ENCODE data around the gene RAP1GDS1. TPM values are rescaled to one million over a fixed set of nuclear protein-coding genes. Genes with fewer than 3 reads are reported as not detected.
"Not testable (repeated sequence)": the region's sequence is repeated elsewhere in the genome, so short reads cannot be mapped to it uniquely, and the experiment has no call there.

Gene RAP1GDS1
- total RNA-seq, 1 donor from 2014 or later: 31.6 TPM

- H3K4me3 Mint-ChIP-seq: no peak overlapping the region
- no peak for DNase-seq (ENCODE audit: extremely low spot score, unreplicated experiment)
- H3K27me3 Mint-ChIP-seq: no peaks in the 10 kb centered on the region
- no peak overlapping the region for H3K27ac Mint-ChIP-seq
- H3K9me3 Mint-ChIP-seq: peaks cover 12% of the 10 kb centered on the region
- no peak for TF ChIP-seq CTCF (conservative IDR thresholded peaks at IDR 0.05)
- H3K4me1 Mint-ChIP-seq (ENCODE audit: unreplicated experiment): no peaks in the 10 kb centered on the region
- peaks cover 31% of the 10 kb centered on the region for H3K36me3 Mint-ChIP-seq
Measured at GRCh38 chr4:98275145-98275544, 14.0 kb downstream of the RAP1GDS1 start.

- H3K4me3 Mint-ChIP-seq: no peak overlapping the region
- peaks cover 11% of the 10 kb centered on the region for H3K4me1 Mint-ChIP-seq (ENCODE audit: unreplicated experiment)
- H3K27ac Mint-ChIP-seq: no peak overlapping the region
- H3K27me3 Mint-ChIP-seq: no peaks in the 10 kb centered on the region
- no peaks in the 10 kb centered on the region for H3K36me3 Mint-ChIP-seq
- no peak for DNase-seq (ENCODE audit: extremely low spot score, unreplicated experiment)
- H3K9me3 Mint-ChIP-seq: no peaks in the 10 kb centered on the region
- TF ChIP-seq CTCF (conservative IDR thresholded peaks at IDR 0.05): no peak
Measured at GRCh38 chr4:98283219-98284189, 22.3 kb downstream of the RAP1GDS1 start.

- H3K27me3 Mint-ChIP-seq: no peaks in the 10 kb centered on the region
- no peak overlapping the region for H3K4me3 Mint-ChIP-seq
- H3K36me3 Mint-ChIP-seq: no peaks in the 10 kb centered on the region
- no peak for DNase-seq (ENCODE audit: extremely low spot score, unreplicated experiment)
- no peaks in the 10 kb centered on the region for H3K9me3 Mint-ChIP-seq
- H3K27ac Mint-ChIP-seq: no peak overlapping the region
- H3K4me1 Mint-ChIP-seq (ENCODE audit: unreplicated experiment): peaks cover 11% of the 10 kb centered on the region
- TF ChIP-seq CTCF (conservative IDR thresholded peaks at IDR 0.05): no peak
Measured at GRCh38 chr4:98284640-98285046, 23.5 kb downstream of the RAP1GDS1 start.

GRCh38 chr4:98285676-98286075 is 24.5 kb downstream of the RAP1GDS1 start:
- no peak for TF ChIP-seq CTCF (conservative IDR thresholded peaks at IDR 0.05)
- H3K4me3 Mint-ChIP-seq: no peak overlapping the region

GRCh38 chr4:98287328-98287727 is 26.1 kb downstream of the RAP1GDS1 start:
- H3K4me1 Mint-ChIP-seq (ENCODE audit: unreplicated experiment): peaks cover 8% of the 10 kb centered on the region
- no peaks in the 10 kb centered on the region for H3K9me3 Mint-ChIP-seq
- no peak overlapping the region for H3K27ac Mint-ChIP-seq
- H3K4me3 Mint-ChIP-seq: no peak overlapping the region
- H3K36me3 Mint-ChIP-seq: no peaks in the 10 kb centered on the region
- no peaks in the 10 kb centered on the region for H3K27me3 Mint-ChIP-seq
- DNase-seq (ENCODE audit: extremely low spot score, unreplicated experiment): no peak
- TF ChIP-seq CTCF (conservative IDR thresholded peaks at IDR 0.05): no peak

More at GRCh38 chr4:98285676-98286075, 24.5 kb downstream of the RAP1GDS1 start:
- Mint-ChIP-seq H3K27me3 (no peaks in the 10 kb centered on the region), H3K27ac (no peak overlapping the region), H3K4me1 (ENCODE audit: unreplicated experiment) (peaks cover 11% of the 10 kb centered on the region), H3K9me3 (no peaks in the 10 kb centered on the region), H3K36me3 (no peaks in the 10 kb centered on the region)
- no peak for DNase-seq (ENCODE audit: extremely low spot score, unreplicated experiment)

GRCh38 chr4:98288671-98289070 is 27.5 kb downstream of the RAP1GDS1 start:
- not testable (repeated sequence) for H3K27ac Mint-ChIP-seq; H3K4me3 Mint-ChIP-seq; H3K9me3 Mint-ChIP-seq; H3K27me3 Mint-ChIP-seq; H3K4me1 Mint-ChIP-seq (ENCODE audit: unreplicated experiment); DNase-seq (ENCODE audit: extremely low spot score, unreplicated experiment); H3K36me3 Mint-ChIP-seq

All from type B pancreatic cell (in vitro differentiated cells).